Calu3 (cell line): Measurements from ENCODE around the gene SNX17. TPM values are rescaled to one million over a fixed set of nuclear protein-coding genes. Genes with fewer than 3 reads are reported as not detected.
"Not testable (repeated sequence)": the region's sequence is repeated elsewhere in the genome, so short reads cannot be mapped to it uniquely, and the experiment has no call there.

Experiments used
- BruUV-seq: library from RNA; stranded (reverse); fragments of 400-500 nt; replicated peaks from 2 replicates; lab custom pipeline; 2021; lab: Mats Ljungman, UMichigan
- CTCF ChIA-PET: fragments of 300-600 bp; sonication (Branson Sonifier 250); formaldehyde crosslinking; loops from one replicate; lab custom pipeline; 2022; ENCODE audit warnings: antibody characterized with exemption; lab: Charles Lee
- DNase-seq: peaks from one replicate; pipeline ENCODE4 v3.0.0; 2022
- H3K27ac Mint-ChIP-seq: one replicate; pipeline ENCODE4 v1.8.0; 2022; ENCODE audit warnings: mixed read lengths; ENCODE audit not compliant: unreplicated experiment
- H3K27me3 Mint-ChIP-seq: one replicate; pipeline ENCODE4 v1.8.0; 2022; ENCODE audit warnings: mixed read lengths; ENCODE audit not compliant: unreplicated experiment
- H3K36me3 Mint-ChIP-seq: one replicate; pipeline ENCODE4 v1.8.0; 2022; ENCODE audit warnings: mild to moderate bottlenecking, moderate library complexity, mixed read lengths; ENCODE audit not compliant: insufficient read depth, unreplicated experiment
- H3K4me1 Mint-ChIP-seq: one replicate; pipeline ENCODE4 v1.8.0; 2022; ENCODE audit warnings: mild to moderate bottlenecking, low read depth, mixed read lengths; ENCODE audit not compliant: unreplicated experiment
- H3K4me3 Mint-ChIP-seq: one replicate; pipeline ENCODE4 v1.8.0; 2022; ENCODE audit warnings: mild to moderate bottlenecking, low read depth, moderate library complexity, mixed read lengths; ENCODE audit not compliant: unreplicated experiment
- H3K9me3 Mint-ChIP-seq: one replicate; pipeline ENCODE4 v1.8.0; 2022; ENCODE audit warnings: low read depth, mixed read lengths; ENCODE audit not compliant: unreplicated experiment
- intact Hi-C: fragments of 100-400 bp; cut with micrococcal nuclease; formaldehyde crosslinking; loops from one replicate; pipeline ENCODE4 v1.10.0; 2022; ENCODE audit not compliant: unreplicated experiment
- total RNA-seq: library from RNA; stranded (reverse); gene quantifications from 2 replicates; pipeline ENCODE4 v1.2.3, GENCODE V29; 2022
- TF ChIP-seq, protein P1 (sequence below): fragments of 200-600 bp; IDR thresholded peaks from one replicate; pipeline ENCODE4 v1.8.0; 2022; ENCODE audit warnings: antibody characterized with exemption; ENCODE audit not compliant: unreplicated experiment

SNX17 gene
- total RNA-seq, 1 experiment from 2014 or later, result 85.3 TPM

GRCh38 chr2:27336173-27336572 is 34.2 kb upstream of the SNX17 start:
- no peak for DNase-seq
- Mint-ChIP-seq H3K4me3 (no peak overlapping the region), H3K9me3 (no peaks in the 10 kb centered on the region), H3K27ac (no peak overlapping the region), H3K36me3 (peaks cover 39% of the 10 kb centered on the region), H3K4me1 (no peaks in the 10 kb centered on the region), H3K27me3 (no peaks in the 10 kb centered on the region)
- TF ChIP-seq, protein P1, sequence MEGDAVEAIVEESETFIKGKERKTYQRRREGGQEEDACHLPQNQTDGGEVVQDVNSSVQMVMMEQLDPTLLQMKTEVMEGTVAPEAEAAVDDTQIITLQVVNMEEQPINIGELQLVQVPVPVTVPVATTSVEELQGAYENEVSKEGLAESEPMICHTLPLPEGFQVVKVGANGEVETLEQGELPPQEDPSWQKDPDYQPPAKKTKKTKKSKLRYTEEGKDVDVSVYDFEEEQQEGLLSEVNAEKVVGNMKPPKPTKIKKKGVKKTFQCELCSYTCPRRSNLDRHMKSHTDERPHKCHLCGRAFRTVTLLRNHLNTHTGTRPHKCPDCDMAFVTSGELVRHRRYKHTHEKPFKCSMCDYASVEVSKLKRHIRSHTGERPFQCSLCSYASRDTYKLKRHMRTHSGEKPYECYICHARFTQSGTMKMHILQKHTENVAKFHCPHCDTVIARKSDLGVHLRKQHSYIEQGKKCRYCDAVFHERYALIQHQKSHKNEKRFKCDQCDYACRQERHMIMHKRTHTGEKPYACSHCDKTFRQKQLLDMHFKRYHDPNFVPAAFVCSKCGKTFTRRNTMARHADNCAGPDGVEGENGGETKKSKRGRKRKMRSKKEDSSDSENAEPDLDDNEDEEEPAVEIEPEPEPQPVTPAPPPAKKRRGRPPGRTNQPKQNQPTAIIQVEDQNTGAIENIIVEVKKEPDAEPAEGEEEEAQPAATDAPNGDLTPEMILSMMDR, result no peak
- BruUV-seq, result no TSS peak
- CTCF ChIA-PET, result no interaction called here
- intact Hi-C loops, result no loop called here

- TF ChIP-seq, protein P1, result no peak
- CTCF ChIA-PET, result interaction anchor here (0.7 kb wide), 1 partner anchor 601 kb away, joined by 6 read pairs; no protein-coding TSS in a partner anchor
- no TSS peak for BruUV-seq
- Mint-ChIP-seq H3K27me3 (no peaks in the 10 kb centered on the region), H3K36me3 (peaks cover 16% of the 10 kb centered on the region), H3K9me3 (no peaks in the 10 kb centered on the region), H3K4me3 (no peak overlapping the region), H3K4me1 (peaks cover 11% of the 10 kb centered on the region), H3K27ac (no peak overlapping the region)
- DNase-seq, result no peak
- intact Hi-C loops, result no loop called here
Measured at GRCh38 chr2:27347641-27348040, 22.8 kb upstream of the SNX17 start.

DNA sequence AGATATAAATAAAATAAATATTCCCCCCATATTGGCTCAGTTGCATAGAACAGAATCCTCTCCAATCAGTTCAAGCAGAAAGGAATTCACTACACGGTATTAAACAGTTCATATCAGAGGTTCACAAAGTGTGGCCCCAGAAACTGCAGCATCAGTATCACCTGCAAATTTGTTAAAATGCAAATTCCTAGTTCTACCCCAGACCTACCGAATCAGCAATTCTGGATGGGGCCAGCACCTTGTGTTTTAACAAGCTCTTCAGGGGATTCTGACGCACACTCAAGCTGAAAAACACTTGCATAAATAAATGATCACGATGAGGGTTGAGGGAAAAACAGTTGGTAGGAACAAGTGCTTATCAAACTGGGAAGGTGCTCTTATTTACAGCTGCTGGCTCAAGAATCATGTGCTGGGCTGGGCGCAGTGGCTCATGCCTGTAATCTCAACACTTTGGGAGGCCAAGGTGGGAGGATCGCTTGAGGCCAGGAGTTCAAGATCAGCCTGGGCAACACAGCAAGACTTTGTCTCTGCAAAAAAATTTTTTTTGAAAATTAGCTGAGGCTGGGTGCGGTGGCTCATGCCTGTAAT is 20.2 kb upstream of the SNX17 start:
- Mint-ChIP-seq H3K27me3 (no peaks in the 10 kb centered on the region), H3K27ac (no peak overlapping the region), H3K9me3 (no peaks in the 10 kb centered on the region), H3K4me3 (no peak overlapping the region), H3K4me1 (peaks cover 22% of the 10 kb centered on the region), H3K36me3 (peaks cover 17% of the 10 kb centered on the region)
- no peak for DNase-seq
- CTCF ChIA-PET, result interaction anchor here (0.7 kb wide), 1 partner anchor 120 kb away, joined by 4 read pairs; no protein-coding TSS in a partner anchor
- no TSS peak for BruUV-seq
- intact Hi-C loops, result no loop called here
- TF ChIP-seq, protein P1, result no peak

- peaks cover 29% of the 10 kb centered on the region for H3K36me3 Mint-ChIP-seq
- BruUV-seq, result no TSS peak
- H3K4me1 Mint-ChIP-seq, result peaks cover 22% of the 10 kb centered on the region
- no peak overlapping the region for H3K27ac Mint-ChIP-seq
- no peaks in the 10 kb centered on the region for H3K27me3 Mint-ChIP-seq
- intact Hi-C loops, result no loop called here
- DNase-seq, result no peak
- TF ChIP-seq, protein P1, result no peak
- CTCF ChIA-PET, result no interaction called here
- no peak overlapping the region for H3K4me3 Mint-ChIP-seq
- no peaks in the 10 kb centered on the region for H3K9me3 Mint-ChIP-seq
Measured at GRCh38 chr2:27351802-27352598, 18.4 kb upstream of the SNX17 start.

DNA sequence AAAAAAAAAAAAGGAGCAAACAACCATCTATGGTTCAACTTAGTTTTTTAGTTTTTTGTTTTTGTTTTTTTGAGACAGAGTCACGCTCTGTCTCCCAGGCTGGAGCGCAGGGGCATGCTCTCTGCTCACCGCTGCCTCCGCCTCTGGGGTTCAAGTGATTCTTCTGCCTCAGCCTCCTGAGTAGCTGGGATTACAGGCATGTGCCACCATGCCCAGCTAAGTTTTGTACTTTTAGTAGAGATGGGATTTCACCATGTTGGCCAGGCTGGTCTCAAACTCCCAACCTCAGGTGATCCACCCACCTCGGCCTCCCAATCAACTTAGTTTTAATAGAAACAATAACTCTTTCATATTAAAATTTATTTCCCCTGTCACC is 17.0 kb upstream of the SNX17 start:
- peaks cover 26% of the 10 kb centered on the region for H3K4me1 Mint-ChIP-seq
- BruUV-seq, CTCF ChIA-PET, H3K27me3 Mint-ChIP-seq, intact Hi-C loops, H3K9me3 Mint-ChIP-seq, H3K27ac Mint-ChIP-seq, H3K4me3 Mint-ChIP-seq, DNase-seq: not testable (repeated sequence)
- H3K36me3 Mint-ChIP-seq, result peaks cover 43% of the 10 kb centered on the region
